ENCODE data around the gene CASQ1. TPM values are rescaled to one million over a fixed set of nuclear protein-coding genes. Genes with fewer than 3 reads are reported as not detected.

CASQ1 gene
- total RNA-seq, 1 donor from 2014 or later = not detected

GRCh38 chr1:160243767-160244166 lies 53.4 kb downstream of the CASQ1 start:
- Histone ChIP-seq H3K27me3 (ENCODE audit: control insufficient read depth, insufficient read depth, low read length) (no peaks in the 10 kb centered on the region), H3K4me3 (ENCODE audit: low read depth, low read length) (no peak overlapping the region), H3K36me3 (ENCODE audit: control insufficient read depth, insufficient read depth, low read length) (peaks cover 1% of the 10 kb centered on the region)
- DNase-seq (ENCODE audit: low read depth) = no peak
- no peak for TF ChIP-seq CTCF (IDR thresholded peaks at IDR 0.05; ENCODE audit: insufficient read depth, low read length, poor library complexity, severe bottlenecking)

- no peak for TF ChIP-seq CTCF (IDR thresholded peaks at IDR 0.05; ENCODE audit: insufficient read depth, low read length, poor library complexity, severe bottlenecking)
- no peak overlapping the region for H3K4me3 ChIP-seq (ENCODE audit: low read depth, low read length)
- peaks cover 1% of the 10 kb centered on the region for H3K36me3 ChIP-seq (ENCODE audit: control insufficient read depth, insufficient read depth, low read length)
- no peaks in the 10 kb centered on the region for H3K27me3 ChIP-seq (ENCODE audit: control insufficient read depth, insufficient read depth, low read length)
- no peak for DNase-seq (ENCODE audit: low read depth)
Measured at GRCh38 chr1:160244209-160244608, 53.8 kb downstream of the CASQ1 start.

GRCh38 chr1:160245434-160245833 lies 55.1 kb downstream of the CASQ1 start:
- H3K27me3 ChIP-seq (ENCODE audit: control insufficient read depth, insufficient read depth, low read length) = no peaks in the 10 kb centered on the region
- H3K4me3 ChIP-seq (ENCODE audit: low read depth, low read length) = no peak overlapping the region
- TF ChIP-seq CTCF (IDR thresholded peaks at IDR 0.05; ENCODE audit: insufficient read depth, low read length, poor library complexity, severe bottlenecking) = no peak
- no peaks in the 10 kb centered on the region for H3K36me3 ChIP-seq (ENCODE audit: control insufficient read depth, insufficient read depth, low read length)
- DNase-seq (ENCODE audit: low read depth) = no peak

GRCh38 chr1:160247053-160247452 lies 56.7 kb downstream of the CASQ1 start:
- Histone ChIP-seq H3K36me3 (ENCODE audit: control insufficient read depth, insufficient read depth, low read length) (no peaks in the 10 kb centered on the region), H3K27me3 (ENCODE audit: control insufficient read depth, insufficient read depth, low read length) (no peaks in the 10 kb centered on the region), H3K4me3 (ENCODE audit: low read depth, low read length) (no peak overlapping the region)
- DNase-seq (ENCODE audit: low read depth) = no peak
- no peak for TF ChIP-seq CTCF (IDR thresholded peaks at IDR 0.05; ENCODE audit: insufficient read depth, low read length, poor library complexity, severe bottlenecking)

DNA sequence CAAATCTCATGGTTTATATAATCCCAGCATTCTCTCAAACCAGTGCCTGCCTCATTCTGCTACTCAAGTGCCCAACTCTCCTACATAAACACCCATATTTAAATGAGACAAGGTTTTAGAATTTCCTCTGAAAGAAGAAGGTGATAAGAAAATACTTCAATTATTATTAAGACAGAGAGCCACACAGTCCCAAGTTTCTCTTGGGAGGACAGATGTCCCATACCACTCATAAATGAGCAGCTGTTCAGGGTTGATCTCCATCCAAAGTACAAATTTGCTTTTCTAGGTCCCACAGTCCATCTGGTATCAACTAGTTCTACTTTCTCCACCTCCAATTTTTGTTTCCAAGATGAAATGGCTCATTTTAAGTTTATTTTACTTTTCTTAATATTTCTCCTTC lies 60.6 kb downstream of the CASQ1 start:
- TF ChIP-seq CTCF (IDR thresholded peaks at IDR 0.05; ENCODE audit: insufficient read depth, low read length, poor library complexity, severe bottlenecking) = no peak
- DNase-seq (ENCODE audit: low read depth) = no peak
- no peaks in the 10 kb centered on the region for H3K27me3 ChIP-seq (ENCODE audit: control insufficient read depth, insufficient read depth, low read length)
- no peaks in the 10 kb centered on the region for H3K36me3 ChIP-seq (ENCODE audit: control insufficient read depth, insufficient read depth, low read length)
- H3K4me3 ChIP-seq (ENCODE audit: low read depth, low read length) = no peak overlapping the region

Other genes with a start within 250 kb of the CASQ1 start
- 1.7 and 1.9 TPM in 2 replicates for gene IGSF9, start 245.0 kb upstream of the CASQ1 start, total RNA-seq
- gene SLAMF9, start 236.3 kb upstream of the CASQ1 start, total RNA-seq = not detected in 2 replicates
- 5.3 and 5.5 TPM in 2 replicates for gene PIGM, start 158.6 kb upstream of the CASQ1 start, total RNA-seq
- 0.04 TPM in 1 of 2 replicates, not detected in the other for gene KCNJ10, start 120.4 kb upstream of the CASQ1 start, total RNA-seq
- gene KCNJ9, start 109.0 kb upstream of the CASQ1 start, total RNA-seq = not detected in 2 replicates
- 32.9 and 44.3 TPM in 2 replicates for gene IGSF8, start 92.0 kb upstream of the CASQ1 start, total RNA-seq
- gene ATP1A2, start 74.8 kb upstream of the CASQ1 start, total RNA-seq = 0.04 and 0.07 TPM in 2 replicates
- gene ATP1A4, start 39.0 kb upstream of the CASQ1 start, total RNA-seq = not detected in 2 replicates
- 139 and 147 TPM in 2 replicates for gene PEA15, start 14.8 kb downstream of the CASQ1 start, total RNA-seq
- 60.5 and 69.4 TPM in 2 replicates for gene DCAF8, start 72.0 kb downstream of the CASQ1 start, total RNA-seq
- gene PEX19, start 94.6 kb downstream of the CASQ1 start, total RNA-seq = 43.8 and 45.8 TPM in 2 replicates
- 130 and 152 TPM in 2 replicates for gene COPA, start 152.7 kb downstream of the CASQ1 start, total RNA-seq
- 71.9 and 91.3 TPM in 2 replicates for gene NCSTN, start 152.8 kb downstream of the CASQ1 start, total RNA-seq
- 0.08 TPM in 1 of 2 replicates, not detected in the other for gene NHLH1, start 176.5 kb downstream of the CASQ1 start, total RNA-seq
- 17.0 and 18.2 TPM in 2 replicates for gene VANGL2, start 210.0 kb downstream of the CASQ1 start, total RNA-seq